RWPE2 (cell line): ENCODE data around the gene MST1.
A peak's percentile ranks its signal among the peaks of the same experiment; 100 is the strongest.

Source experiments
- ATAC-seq: fragments of 200-7000 bp; cut with Tn5 transposase; 3 replicates; pipeline ENCODE4 v1.9.1; 2021; ENCODE audit warnings: low read depth
- DNase-seq: peaks from one replicate; pipeline ENCODE4 v3.0.0-alpha.2; 2020; ENCODE audit warnings: low spot score
- H3K27ac ChIP-seq: fragments of 450-650 bp; 2 replicates; pipeline ENCODE4 v1.5.1; 2017; ENCODE audit warnings: mild to moderate bottlenecking; ENCODE audit not compliant: poor library complexity, severe bottlenecking
- H3K27me3 ChIP-seq: fragments of 250-450 bp; sonication (Bioruptor Pico); 2 replicates; pipeline ENCODE4 v1.5.1; 2021; ENCODE audit warnings: mild to moderate bottlenecking, moderate library complexity; ENCODE audit not compliant: insufficient read depth, poor library complexity, severe bottlenecking
- H3K36me3 ChIP-seq: fragments of 250-450 bp; sonication (Bioruptor Pico); 2 replicates; pipeline ENCODE4 v1.5.1; 2020; ENCODE audit warnings: low read depth, mild to moderate bottlenecking, moderate library complexity
- H3K4me1 ChIP-seq: fragments of 250-450 bp; sonication (Bioruptor Pico); 2 replicates; pipeline ENCODE4 v1.5.1; 2021; ENCODE audit warnings: mild to moderate bottlenecking, moderate library complexity; ENCODE audit not compliant: insufficient read depth, poor library complexity, severe bottlenecking
- H3K4me3 ChIP-seq: fragments of 250-450 bp; sonication (Bioruptor Pico); 2 replicates; pipeline ENCODE4 v1.5.1; 2021; ENCODE audit warnings: mild to moderate bottlenecking, moderate library complexity; ENCODE audit not compliant: severe bottlenecking
- H3K9me3 ChIP-seq: fragments of 250-450 bp; sonication (Bioruptor Pico); 2 replicates; pipeline ENCODE4 v1.5.1; 2021; ENCODE audit warnings: mild to moderate bottlenecking, moderate library complexity; ENCODE audit not compliant: severe bottlenecking
- CTCF ChIP-seq: fragments of 450-650 bp; IDR thresholded peaks from one replicate; pipeline ENCODE4 v1.5.1; 2017; ENCODE audit warnings: mild to moderate bottlenecking, moderate library complexity; ENCODE audit not compliant: poor library complexity, severe bottlenecking

MST1 gene

GRCh38 chr3:49689046-49689907 lies at the start of gene MST1, which contains the start of gene RNF123:
MST1 (minus strand) TSS chr3:49689474; CDS start chr3:49688691, 783 bp downstream.
RNF123 (plus strand) TSS chr3:49689557; CDS start chr3:49691166, 1,609 bp downstream.
- DNase-seq (peak; percentile 87), ATAC-seq (peak; percentile 32)
- Histone ChIP-seq H3K9me3 (no peaks in the 10 kb centered on the region), H3K27ac (peak within 1 kb of the TSS; percentile 31), H3K36me3 (no peaks in the 10 kb centered on the region), H3K4me3 (peak within 1 kb of the TSS; percentile 100), H3K27me3 (no peaks in the 10 kb centered on the region), H3K4me1 (no peaks in the 10 kb centered on the region)
- peak; percentile 13 for TF ChIP-seq CTCF

- H3K36me3 ChIP-seq = peaks cover 46% of the 10 kb centered on the region
- ATAC-seq (no peak), DNase-seq (no peak)
- no peak for TF ChIP-seq CTCF
- no peaks in the 10 kb centered on the region for H3K27me3 ChIP-seq
- no peaks in the 10 kb centered on the region for H3K4me1 ChIP-seq
- H3K27ac ChIP-seq = no peak overlapping the region
- H3K4me3 ChIP-seq = no peak overlapping the region
- H3K9me3 ChIP-seq = no peaks in the 10 kb centered on the region
Measured at GRCh38 chr3:49738067-49738713, 48.9 kb upstream of the MST1 start.

GRCh38 chr3:49734752-49735151 lies 45.5 kb upstream of the MST1 start:
- no peaks in the 10 kb centered on the region for H3K27me3 ChIP-seq
- no peak overlapping the region for H3K27ac ChIP-seq
- no peak overlapping the region for H3K4me3 ChIP-seq
- H3K4me1 ChIP-seq = no peaks in the 10 kb centered on the region
- no peak for TF ChIP-seq CTCF
- DNase-seq (no peak), ATAC-seq (no peak)
- peaks cover 68% of the 10 kb centered on the region for H3K36me3 ChIP-seq
- H3K9me3 ChIP-seq = no peaks in the 10 kb centered on the region

- TF ChIP-seq CTCF = no peak
- no peak overlapping the region for H3K4me3 ChIP-seq
- peaks cover 71% of the 10 kb centered on the region for H3K36me3 ChIP-seq
- no peaks in the 10 kb centered on the region for H3K4me1 ChIP-seq
- no peaks in the 10 kb centered on the region for H3K9me3 ChIP-seq
- no peak overlapping the region for H3K27ac ChIP-seq
- DNase-seq (no peak), ATAC-seq (no peak)
- no peaks in the 10 kb centered on the region for H3K27me3 ChIP-seq
Measured at GRCh38 chr3:49733551-49733950, 44.3 kb upstream of the MST1 start.
